GM12874 (cell line): ENCODE data around the gene RNASET2.

Source experiments
- TF ChIP-seq, protein P1 (sequence below): IDR thresholded peaks from 2 replicates; pipeline ENCODE4 v1.5.1; 2011; ENCODE audit warnings: low read depth, mild to moderate bottlenecking, control low read depth, low read length, moderate library complexity; ENCODE audit not compliant: insufficient read depth

The RNASET2 gene

DNA sequence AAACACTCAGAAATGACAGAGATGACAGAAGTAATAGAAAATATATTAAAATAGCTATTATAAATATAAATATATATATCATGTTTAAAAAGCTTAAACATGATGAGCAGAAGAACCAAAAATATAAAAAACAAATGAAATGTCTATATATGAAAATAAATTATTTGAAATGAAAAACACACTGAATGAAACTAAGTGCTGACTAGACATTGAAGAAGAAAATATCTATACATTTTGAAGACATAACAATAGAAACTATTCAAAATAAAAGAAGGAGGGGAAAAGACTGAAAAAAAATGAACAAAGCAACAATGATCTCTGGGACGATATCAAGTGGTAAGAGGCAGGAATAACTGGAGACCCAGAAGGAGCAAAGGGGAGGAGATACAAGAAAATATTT lies 76.8 kb downstream of the RNASET2 start:
- TF ChIP-seq, protein P1, sequence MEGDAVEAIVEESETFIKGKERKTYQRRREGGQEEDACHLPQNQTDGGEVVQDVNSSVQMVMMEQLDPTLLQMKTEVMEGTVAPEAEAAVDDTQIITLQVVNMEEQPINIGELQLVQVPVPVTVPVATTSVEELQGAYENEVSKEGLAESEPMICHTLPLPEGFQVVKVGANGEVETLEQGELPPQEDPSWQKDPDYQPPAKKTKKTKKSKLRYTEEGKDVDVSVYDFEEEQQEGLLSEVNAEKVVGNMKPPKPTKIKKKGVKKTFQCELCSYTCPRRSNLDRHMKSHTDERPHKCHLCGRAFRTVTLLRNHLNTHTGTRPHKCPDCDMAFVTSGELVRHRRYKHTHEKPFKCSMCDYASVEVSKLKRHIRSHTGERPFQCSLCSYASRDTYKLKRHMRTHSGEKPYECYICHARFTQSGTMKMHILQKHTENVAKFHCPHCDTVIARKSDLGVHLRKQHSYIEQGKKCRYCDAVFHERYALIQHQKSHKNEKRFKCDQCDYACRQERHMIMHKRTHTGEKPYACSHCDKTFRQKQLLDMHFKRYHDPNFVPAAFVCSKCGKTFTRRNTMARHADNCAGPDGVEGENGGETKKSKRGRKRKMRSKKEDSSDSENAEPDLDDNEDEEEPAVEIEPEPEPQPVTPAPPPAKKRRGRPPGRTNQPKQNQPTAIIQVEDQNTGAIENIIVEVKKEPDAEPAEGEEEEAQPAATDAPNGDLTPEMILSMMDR, result no peak
